H9 (cell line): ENCODE measurements around the gene CSMD2. TPM values are rescaled to one million over a fixed set of nuclear protein-coding genes. Genes with fewer than 3 reads are reported as not detected.

Source experiments
- DNase-seq: peaks from one replicate; pipeline ENCODE4 v3.0.0-alpha.2; 2017
- H2AFZ ChIP-seq: one replicate; pipeline ENCODE4 v1.6.1; 2013; ENCODE audit warnings: mild to moderate bottlenecking, low read length, control low read depth, moderate library complexity
- H2AK5ac ChIP-seq: 2 replicates; pipeline ENCODE4 v1.6.1; 2013; ENCODE audit warnings: low read length, control low read depth, mixed read lengths; ENCODE audit not compliant: insufficient read length
- H2BK120ac ChIP-seq: one replicate; pipeline ENCODE4 v1.6.1; 2013; ENCODE audit warnings: low read depth, mild to moderate bottlenecking, low read length, control low read depth, inconsistent platforms; ENCODE audit not compliant: poor library complexity, severe bottlenecking
- H2BK12ac ChIP-seq: 2 replicates; pipeline ENCODE4 v1.6.1; 2013; ENCODE audit warnings: low read length, control low read depth, mixed read lengths, low read depth; ENCODE audit not compliant: insufficient read length
- H2BK15ac ChIP-seq: 2 replicates; pipeline ENCODE4 v1.6.1; 2013; ENCODE audit warnings: low read depth, low read length, control low read depth
- H2BK20ac ChIP-seq: one replicate; pipeline ENCODE4 v1.6.1; 2013; ENCODE audit warnings: low read depth, mild to moderate bottlenecking, low read length, control low read depth, inconsistent platforms; ENCODE audit not compliant: poor library complexity, severe bottlenecking
- H2BK5ac ChIP-seq: 2 replicates; pipeline ENCODE4 v1.6.1; 2013; ENCODE audit warnings: low read length, control low read depth, mixed read lengths; ENCODE audit not compliant: insufficient read length
- H3K14ac ChIP-seq: 2 replicates; pipeline ENCODE4 v1.6.1; 2013; ENCODE audit warnings: low read length, control low read depth; ENCODE audit not compliant: insufficient read depth
- H3K18ac ChIP-seq: 2 replicates; pipeline ENCODE4 v1.6.1; 2013; ENCODE audit warnings: low read depth, mild to moderate bottlenecking, mixed read lengths, low read length, control low read depth; ENCODE audit not compliant: insufficient read length
- H3K23ac ChIP-seq: 2 replicates; pipeline ENCODE4 v1.6.1; 2013; ENCODE audit warnings: low read length, control low read depth, mixed read lengths, low read depth; ENCODE audit not compliant: insufficient read length
- H3K23me2 ChIP-seq: 2 replicates; pipeline ENCODE4 v1.6.1; 2013; ENCODE audit warnings: low read depth, mild to moderate bottlenecking, mixed read lengths, low read length, control low read depth; ENCODE audit not compliant: insufficient read length, poor library complexity, severe bottlenecking
- H3K27ac ChIP-seq: 2 replicates; pipeline ENCODE4 v1.5.1; 2013; ENCODE audit warnings: low read length, control low read depth, mixed read lengths, low read depth; ENCODE audit not compliant: insufficient read length
- H3K27me3 ChIP-seq: 2 replicates; pipeline ENCODE4 v1.6.1; 2013; ENCODE audit warnings: low read length, control low read depth, inconsistent platforms; ENCODE audit not compliant: insufficient read depth
- H3K4ac ChIP-seq: 2 replicates; pipeline ENCODE4 v1.6.1; 2013; ENCODE audit warnings: low read depth, mild to moderate bottlenecking, control low read depth, inconsistent platforms, low read length, moderate library complexity
- H3K4me1 ChIP-seq: 2 replicates; pipeline ENCODE4 v1.6.1; 2013; ENCODE audit warnings: low read length, control low read depth, inconsistent platforms; ENCODE audit not compliant: insufficient read depth
- H3K4me2 ChIP-seq: 2 replicates; pipeline ENCODE4 v1.6.1; 2013; ENCODE audit warnings: low read length, control low read depth, mixed read lengths; ENCODE audit not compliant: insufficient read length, insufficient read depth
- H3K56ac ChIP-seq: 2 replicates; pipeline ENCODE4 v1.6.1; 2013; ENCODE audit warnings: low read depth, mild to moderate bottlenecking, mixed read lengths, low read length, control low read depth; ENCODE audit not compliant: insufficient read length
- H3K79me1 ChIP-seq: 2 replicates; pipeline ENCODE4 v1.6.1; 2013; ENCODE audit warnings: low read depth, mild to moderate bottlenecking, moderate library complexity, low read length, control low read depth, inconsistent platforms; ENCODE audit not compliant: insufficient read depth, poor library complexity, severe bottlenecking
- H3K79me2 ChIP-seq: 2 replicates; pipeline ENCODE4 v1.6.1; 2013; ENCODE audit warnings: low read length, control low read depth, inconsistent platforms; ENCODE audit not compliant: insufficient read depth
- H3K9ac ChIP-seq: 2 replicates; pipeline ENCODE4 v1.6.1; 2013; ENCODE audit warnings: low read length, control low read depth, mixed read lengths; ENCODE audit not compliant: insufficient read length; ENCODE audit errors: extremely low read depth
- H3K9me3 ChIP-seq: one replicate; pipeline ENCODE4 v1.6.1; 2013; ENCODE audit warnings: low read depth, low read length, inconsistent platforms; ENCODE audit not compliant: control insufficient read depth
- H3T11ph ChIP-seq: one replicate; pipeline ENCODE4 v1.6.1; 2013; ENCODE audit warnings: mild to moderate bottlenecking, low read length, control low read depth, inconsistent platforms
- H4K20me1 ChIP-seq: one replicate; pipeline ENCODE4 v1.6.1; 2013; ENCODE audit not compliant: control insufficient read depth, insufficient read length, insufficient read depth
- H4K5ac ChIP-seq: 2 replicates; pipeline ENCODE4 v1.6.1; 2013; ENCODE audit warnings: low read depth, mild to moderate bottlenecking, mixed read lengths, low read length, control low read depth; ENCODE audit not compliant: insufficient read length
- H4K8ac ChIP-seq: replicated peaks from 2 replicates; pipeline ENCODE4 v1.6.1; 2013; ENCODE audit warnings: low read length, control low read depth, mixed read lengths, low read depth; ENCODE audit not compliant: insufficient read length
- H4K91ac ChIP-seq: 2 replicates; pipeline ENCODE4 v1.6.1; 2013; ENCODE audit warnings: low read depth, mild to moderate bottlenecking, moderate library complexity, mixed read lengths, low read length, control low read depth; ENCODE audit not compliant: insufficient read length
- H3K27ac Mint-ChIP-seq, 3 experiments: 2 replicates in 2 of 3; 3 replicates in 1 of 3; pipeline ENCODE4 v1.8.0; 2020 to 2021; ENCODE audit warnings: mixed read lengths in 3 of 3, mild to moderate bottlenecking in 1 of 3, moderate library complexity in 1 of 3
- H3K27me3 Mint-ChIP-seq: 2 replicates; pipeline ENCODE4 v1.8.0; 2021; ENCODE audit warnings: low read depth, mild to moderate bottlenecking, moderate library complexity, mixed read lengths
- H3K36me3 Mint-ChIP-seq, 3 experiments: 2 replicates in 2 of 3; 3 replicates in 1 of 3; pipeline ENCODE4 v1.8.0; 2020 to 2021; ENCODE audit warnings: low read depth in 3 of 3, mixed read lengths in 3 of 3; ENCODE audit not compliant: insufficient read depth in 1 of 3
- H3K4me1 Mint-ChIP-seq, 2 experiments: 2 replicates each; pipeline ENCODE4 v1.8.0; 2020; ENCODE audit warnings: mixed read lengths in 2 of 2
- H3K4me3 Mint-ChIP-seq, 2 experiments: 2 replicates in 1 of 2; 3 replicates in 1 of 2; pipeline ENCODE4 v1.8.0; 2020 to 2021; ENCODE audit warnings: mild to moderate bottlenecking in 2 of 2, mixed read lengths in 2 of 2, moderate library complexity in 1 of 2
- H3K9me3 Mint-ChIP-seq, 2 experiments: 2 replicates in 1 of 2; 3 replicates in 1 of 2; pipeline ENCODE4 v1.8.0; 2020; ENCODE audit warnings: mild to moderate bottlenecking in 2 of 2, mixed read lengths in 2 of 2, moderate library complexity in 1 of 2
- CTCF ChIP-seq: fragments of 200-600 bp; sonication (generic); conservative IDR thresholded peaks from 3 replicates; pipeline ENCODE4 v1.8.0; 2021; ENCODE audit warnings: antibody characterized with exemption, mild to moderate bottlenecking
- WGBS: extraction: QIAGEN DNeasy Blood & Tissue Kit; methylation state at CpG from one replicate; pipeline ENCODE4 v1.1.7; 2013; ENCODE audit warnings: missing lambda C conversion rate, low lambda C conversion rate, mixed read lengths; ENCODE audit not compliant: insufficient read length; ENCODE audit errors: extremely low coverage; 5-methylcytosine and 5-hydroxymethylcytosine counted together
- total RNA-seq: library from RNA; stranded (reverse); gene quantifications from 2 replicates; pipeline ENCODE4 v1.2.1, GENCODE V29; 2021

CSMD2 gene
- total RNA-seq, 1 experiment from 2014 or later, result 6.4 TPM

- no peak overlapping the region for H2AFZ ChIP-seq
Measured at GRCh38 chr1:33532250-33532649, 632.8 kb downstream of the CSMD2 start.

More at GRCh38 chr1:33532250-33532649, 632.8 kb downstream of the CSMD2 start:
- no peak for DNase-seq
- no peak for TF ChIP-seq CTCF
- H3K9me3 Mint-ChIP-seq, result no peaks in the 10 kb centered on the region
- Histone ChIP-seq H2BK12ac (no peak overlapping the region), H3K4me2 (no peak overlapping the region), H3K4ac (no peak overlapping the region), H3K9me3 (no peaks in the 10 kb centered on the region), H3K79me2 (no peaks in the 10 kb centered on the region), H3K18ac (no peak overlapping the region), H4K5ac (no peak overlapping the region), H3T11ph (no peak overlapping the region), H3K23me2 (no peaks in the 10 kb centered on the region), H3K27ac (no peak overlapping the region), H2BK5ac (no peak overlapping the region), H4K20me1 (no peaks in the 10 kb centered on the region), H3K14ac (no peak overlapping the region), H2BK20ac (no peak overlapping the region), H3K27me3 (no peaks in the 10 kb centered on the region; the same call in 1 of the 2 replicates), H3K56ac (no peak overlapping the region), H2BK120ac (no peak overlapping the region), H2AK5ac (no peak overlapping the region), H3K79me1 (no peaks in the 10 kb centered on the region), H3K23ac (no peak overlapping the region), H3K4me1 (no peaks in the 10 kb centered on the region), H4K8ac (no peak overlapping the region), H2BK15ac (no peak overlapping the region), H3K9ac (no peak overlapping the region), H4K91ac (no peak overlapping the region)
- peaks cover 0 to 14% (median 0%) of the 10 kb centered on the region in 3 experiments; a peak in 3 of 7 replicates for H3K36me3 Mint-ChIP-seq
- H3K27ac Mint-ChIP-seq, result no peak overlapping the region
- no peak overlapping the region for H3K4me3 Mint-ChIP-seq
- H3K4me1 Mint-ChIP-seq, result peaks cover 0 to 6% of the 10 kb centered on the region in 2 experiments; a peak in 1 of 4 replicates
- WGBS, result no CpG with 5 or more reads among the region's 3 CpGs
- H3K27me3 Mint-ChIP-seq, result peaks cover 5% of the 10 kb centered on the region
